LHCN-M2 (cell line): ENCODE measurements around the gene CNOT4. TPM values are rescaled to one million over a fixed set of nuclear protein-coding genes. Genes with fewer than 3 reads are reported as not detected.

Experiments
- DNase-seq: peaks from one replicate; pipeline ENCODE4 v3.0.0-alpha.2; 2012; ENCODE audit warnings: low read depth
- total RNA-seq: library from RNA; depleted of rRNA; stranded (reverse); fragments of >200 nt; gene quantifications from 2 replicates; pipeline ENCODE4 v1.2.3, GENCODE V29; 2014

Gene CNOT4
- total RNA-seq, 1 experiment from 2014 or later: 15.7 TPM

GRCh38 chr7:135405969-135406368 is 103.9 kb downstream of the CNOT4 start:
- DNase-seq: no peak

DNA sequence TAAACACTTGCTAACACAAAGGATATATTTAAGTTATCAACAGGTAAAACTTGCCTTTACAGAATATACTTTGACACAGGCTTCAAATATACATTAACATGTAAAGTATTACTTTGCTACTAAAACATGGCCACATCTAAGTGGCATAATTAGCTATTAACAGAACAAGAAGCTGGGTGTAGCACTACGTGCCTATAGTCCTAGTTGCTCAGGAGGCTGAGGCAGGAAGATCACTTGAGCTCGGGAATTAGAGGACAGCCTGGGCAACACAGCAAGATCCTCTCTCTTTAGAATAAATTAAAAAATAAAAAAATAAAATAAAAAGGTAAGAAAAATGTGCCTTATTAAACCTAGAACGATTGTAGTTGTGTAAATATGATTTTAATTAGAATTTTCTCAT is 106.6 kb downstream of the CNOT4 start:
- DNase-seq: no peak

GRCh38 chr7:135397689-135398088 is 112.2 kb downstream of the CNOT4 start:
- no peak for DNase-seq

DNA sequence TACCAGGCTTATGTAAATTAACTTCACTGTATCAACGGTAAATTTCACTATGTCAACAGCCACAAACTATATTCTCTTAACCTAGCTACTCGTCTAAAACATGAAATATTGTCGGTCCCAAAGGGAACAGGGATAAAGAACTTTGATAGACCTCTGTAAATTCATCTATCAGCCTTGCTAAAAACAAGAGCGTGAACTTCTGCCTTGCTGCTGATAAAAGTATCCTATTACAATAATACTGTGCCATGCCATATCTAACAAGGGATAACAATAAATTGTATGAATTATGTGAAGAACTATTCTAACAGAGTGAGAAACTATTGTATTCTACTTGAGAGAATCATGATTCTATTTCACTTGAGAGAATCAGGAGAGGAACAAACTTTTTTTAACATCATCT is 117.2 kb downstream of the CNOT4 start:
- DNase-seq: no peak

DNA sequence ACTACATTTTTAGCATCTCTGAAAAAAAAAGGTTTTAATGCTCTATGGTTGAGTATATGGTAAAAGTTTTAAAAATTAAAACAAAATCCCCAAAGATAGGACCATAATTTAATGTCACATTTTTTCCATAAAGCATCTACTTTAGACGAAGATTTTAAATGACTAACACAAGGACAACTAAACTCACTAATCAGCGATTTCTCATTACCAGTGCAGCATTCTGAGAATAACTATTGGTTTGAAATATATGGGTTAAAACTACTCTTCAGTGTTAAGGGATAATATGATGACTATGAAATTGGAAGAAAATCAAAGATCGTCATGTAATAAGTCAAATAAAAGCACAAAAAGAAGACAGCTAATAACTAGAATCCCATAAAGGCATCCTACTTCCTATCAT is 118.4 kb downstream of the CNOT4 start:
- no peak for DNase-seq

- DNase-seq: no peak
These were observed 119.1 kb downstream of the CNOT4 start for GRCh38 chr7:135390829-135391228.

DNA sequence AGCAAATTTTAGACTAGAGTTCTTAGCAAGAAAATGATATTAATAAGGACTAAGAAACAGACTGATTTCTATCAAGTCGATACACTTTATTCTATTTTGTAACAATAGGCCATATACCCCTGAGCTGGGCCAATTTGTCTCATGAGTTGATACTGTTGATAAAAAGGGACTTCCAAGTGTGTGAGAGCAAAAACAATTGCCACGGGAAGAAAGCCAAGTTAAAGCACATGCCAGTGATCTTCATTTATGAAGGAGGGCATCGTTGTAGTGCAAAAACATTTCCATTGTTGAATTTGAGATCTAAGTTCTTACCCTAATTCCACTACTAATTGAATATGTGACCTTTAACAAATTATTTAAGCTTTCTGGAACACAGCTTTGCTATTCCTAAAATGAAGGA is 119.9 kb downstream of the CNOT4 start:
- DNase-seq: no peak

DNA sequence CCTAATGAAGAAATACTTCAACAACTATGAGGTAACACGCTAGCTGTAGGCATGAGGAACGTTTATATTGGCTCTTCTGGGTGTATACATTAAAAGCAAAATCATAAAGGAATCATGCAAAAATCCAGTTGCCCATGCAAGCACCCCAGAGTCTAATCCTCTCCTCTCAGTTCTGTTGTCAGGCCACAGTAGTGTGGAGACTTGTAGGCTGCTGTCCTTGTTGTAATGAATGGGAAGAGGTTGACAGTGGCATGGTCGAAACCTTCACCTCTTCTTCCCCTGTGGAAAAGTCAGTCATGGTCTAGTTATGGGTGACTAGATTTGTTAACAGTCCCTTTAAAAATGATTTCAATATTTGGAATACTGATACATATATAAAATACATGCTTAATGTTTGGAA is 121.3 kb downstream of the CNOT4 start:
- no peak for DNase-seq

- DNase-seq: no peak
These were observed 123.1 kb downstream of the CNOT4 start for GRCh38 chr7:135386776-135387175.

DNA sequence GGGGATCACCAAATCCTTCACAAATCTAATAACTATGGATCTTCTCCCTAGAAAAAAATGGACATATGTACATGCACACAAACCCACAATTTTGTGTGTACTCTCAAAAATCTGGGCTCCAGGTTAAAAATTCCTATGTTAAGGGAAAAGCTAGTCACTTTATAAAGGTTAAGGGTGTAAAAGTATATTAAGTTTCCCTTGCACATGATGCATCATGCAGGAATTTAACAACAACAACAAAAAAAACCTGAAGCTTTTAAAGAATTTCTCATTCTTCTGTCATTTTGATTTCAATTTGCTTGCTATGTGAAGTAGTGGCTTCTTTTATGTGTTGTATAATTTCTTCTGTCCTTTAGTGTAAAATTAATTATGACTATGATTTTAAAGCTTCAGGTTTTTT is 123.7 kb downstream of the CNOT4 start:
- peak; percentile 59 for DNase-seq

DNA sequence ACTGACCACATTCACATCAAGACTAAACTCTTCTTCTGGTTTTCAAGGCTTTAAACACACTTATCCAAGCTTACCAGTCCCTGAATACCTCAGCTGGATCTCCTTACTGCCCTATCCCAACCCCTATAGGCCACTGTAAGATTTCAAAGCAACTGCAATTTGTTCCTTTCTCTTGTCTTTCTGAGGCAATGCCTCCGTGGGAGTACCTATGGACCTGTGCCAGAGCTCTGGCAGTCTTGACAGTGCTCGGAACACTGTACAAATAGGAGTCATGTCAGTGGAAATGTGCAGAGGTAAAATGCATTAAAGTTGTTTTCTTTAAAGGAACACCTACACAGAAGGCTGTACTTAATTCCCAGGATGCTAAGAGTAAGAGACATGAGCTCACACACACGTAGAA is 124.7 kb downstream of the CNOT4 start:
- DNase-seq: peak; percentile 64

DNA sequence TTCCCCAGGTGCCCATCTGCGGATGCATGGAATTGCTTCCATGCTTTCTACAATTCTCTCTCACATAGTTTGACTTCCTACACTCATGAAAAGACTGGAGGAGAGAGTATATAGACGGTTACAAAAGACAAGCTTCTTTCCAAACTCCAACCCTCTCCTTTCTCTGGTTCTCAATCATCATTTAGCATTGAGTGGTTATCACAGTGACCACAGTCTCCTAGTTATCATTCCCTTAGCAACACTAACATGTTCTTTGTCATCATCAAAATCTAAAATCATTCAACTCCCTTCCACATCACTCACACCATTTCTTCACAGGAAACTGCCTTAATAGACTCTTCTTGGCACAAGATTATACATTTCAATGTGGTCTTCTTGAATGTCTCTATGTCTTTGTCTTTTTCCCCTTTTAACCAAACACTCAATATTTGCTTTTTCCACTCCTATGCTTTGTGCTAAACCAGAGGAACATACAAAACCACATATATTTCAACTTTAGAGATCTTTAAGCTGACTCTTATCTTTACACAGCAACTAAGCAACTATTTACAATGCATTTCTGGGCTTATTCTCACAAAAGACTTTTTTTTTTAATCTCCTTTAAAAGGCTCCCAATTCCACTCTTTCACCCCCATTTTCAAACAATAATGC is 126.3 kb downstream of the CNOT4 start:
- no peak for DNase-seq

DNA sequence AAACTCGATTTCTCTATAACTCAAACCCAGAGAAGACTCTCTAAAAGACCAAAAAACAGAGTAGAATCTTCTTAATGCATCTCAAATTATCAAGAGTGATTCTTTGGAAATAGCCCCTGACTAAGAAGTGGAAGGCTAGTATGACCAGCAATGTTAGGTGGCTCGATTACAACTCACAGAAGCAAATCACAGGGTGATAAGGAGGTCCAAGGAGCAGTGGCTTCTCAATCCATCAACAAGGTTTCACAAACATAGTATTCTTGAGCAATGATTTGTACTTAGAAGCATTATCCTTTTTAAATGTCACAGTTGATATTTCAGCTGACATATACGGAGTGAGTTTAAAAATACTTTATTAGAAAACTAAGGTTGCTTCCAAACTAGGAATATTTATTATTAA is 127.7 kb downstream of the CNOT4 start:
- no peak for DNase-seq

DNA sequence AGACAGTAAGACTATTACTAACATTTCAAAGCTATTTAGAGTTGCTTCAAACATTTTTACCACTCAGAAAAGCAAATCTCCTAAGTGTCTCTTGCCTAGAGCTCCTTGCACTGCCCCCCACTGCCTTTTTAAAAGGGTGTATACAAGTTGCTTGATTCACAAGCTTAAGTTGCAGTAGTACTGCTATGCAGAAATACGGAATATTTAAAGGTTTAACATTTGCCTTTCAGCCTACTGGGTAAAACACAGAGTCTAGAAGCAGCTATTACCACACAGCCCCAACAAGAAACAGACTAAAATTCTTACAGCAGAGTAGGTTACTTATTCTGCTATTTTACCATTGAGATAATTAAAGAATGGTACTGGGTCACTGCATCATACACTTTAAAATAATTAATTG is 128.5 kb downstream of the CNOT4 start:
- DNase-seq: no peak

GRCh38 chr7:135380351-135380750 is 129.6 kb downstream of the CNOT4 start:
- DNase-seq: peak; percentile 33

- DNase-seq: no peak
These were observed 132.7 kb downstream of the CNOT4 start for GRCh38 chr7:135377171-135377570.

DNA sequence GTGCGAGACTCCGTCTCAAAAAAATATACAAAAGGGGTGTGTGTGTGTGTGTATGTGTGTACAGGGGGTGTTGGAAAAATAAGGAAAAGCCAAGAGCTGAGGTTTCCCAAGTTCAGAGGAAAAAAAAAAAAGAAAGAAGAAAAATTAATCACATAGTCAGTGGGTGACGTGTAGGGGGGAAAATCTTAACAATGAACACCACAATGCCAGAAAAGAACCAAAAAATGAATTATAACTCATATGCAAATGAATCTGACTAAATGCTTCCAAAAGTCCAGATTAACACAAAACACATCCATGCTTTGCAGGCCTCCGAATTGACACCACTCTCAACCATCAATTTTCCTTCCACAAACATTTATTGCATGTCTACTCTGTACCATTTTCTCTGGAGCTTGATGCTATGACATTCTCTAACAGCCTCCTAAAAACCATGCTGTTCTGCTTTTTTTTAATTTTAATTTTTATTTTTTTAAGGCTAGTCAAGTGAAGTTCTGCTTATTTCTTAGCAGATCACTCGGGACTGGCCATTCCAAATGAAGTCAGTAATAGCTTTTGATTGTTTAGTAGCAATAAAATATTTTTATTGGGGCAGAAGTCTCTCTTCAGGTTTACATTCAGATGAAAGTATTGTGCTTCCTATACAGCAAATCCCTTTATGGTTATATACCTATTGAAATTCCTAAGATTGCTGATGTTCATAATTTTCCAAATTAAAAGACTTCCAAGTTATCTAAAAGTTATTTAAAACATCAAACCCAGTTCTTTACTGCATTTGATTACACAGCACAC is 133.8 kb downstream of the CNOT4 start:
- DNase-seq: no peak

DNA sequence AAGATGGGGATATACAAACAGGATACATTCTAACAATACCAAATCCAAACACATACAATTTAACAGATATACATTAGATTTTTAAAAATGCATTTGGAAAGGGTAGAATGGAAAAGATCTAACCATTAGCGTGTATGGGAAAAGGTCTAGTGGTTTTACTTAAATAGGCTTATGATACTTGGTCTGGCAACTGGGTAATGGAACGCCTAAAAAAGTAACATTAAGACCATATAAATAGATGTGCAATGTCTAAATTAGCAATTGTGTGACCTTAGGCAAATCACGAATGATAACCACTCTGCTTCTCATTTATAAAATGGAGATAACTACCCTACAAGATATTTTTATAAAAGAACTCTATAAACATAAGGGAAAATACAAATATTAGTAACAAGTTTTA is 135.2 kb downstream of the CNOT4 start:
- DNase-seq: no peak

- no peak for DNase-seq
These were observed 137.7 kb downstream of the CNOT4 start for GRCh38 chr7:135372222-135372621.

DNA sequence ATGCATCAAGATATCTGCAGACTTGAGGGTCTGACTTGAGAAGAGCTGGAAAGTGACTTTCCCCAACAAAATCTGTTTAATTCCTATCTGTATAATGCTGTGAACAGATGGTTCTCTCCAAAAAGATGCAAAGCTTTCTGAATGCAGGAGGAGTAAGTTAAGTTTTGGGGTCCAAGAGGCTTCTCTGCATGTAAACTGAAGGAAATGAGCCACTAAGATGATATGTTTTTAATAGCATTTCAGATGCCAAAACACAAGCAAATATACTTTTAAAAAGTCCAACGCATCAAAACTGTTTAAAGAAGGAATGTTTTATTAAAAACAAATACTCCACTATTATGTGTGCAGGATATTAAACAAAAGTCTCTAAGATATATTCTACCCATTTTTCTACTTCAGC is 139.2 kb downstream of the CNOT4 start:
- no peak for DNase-seq

DNA sequence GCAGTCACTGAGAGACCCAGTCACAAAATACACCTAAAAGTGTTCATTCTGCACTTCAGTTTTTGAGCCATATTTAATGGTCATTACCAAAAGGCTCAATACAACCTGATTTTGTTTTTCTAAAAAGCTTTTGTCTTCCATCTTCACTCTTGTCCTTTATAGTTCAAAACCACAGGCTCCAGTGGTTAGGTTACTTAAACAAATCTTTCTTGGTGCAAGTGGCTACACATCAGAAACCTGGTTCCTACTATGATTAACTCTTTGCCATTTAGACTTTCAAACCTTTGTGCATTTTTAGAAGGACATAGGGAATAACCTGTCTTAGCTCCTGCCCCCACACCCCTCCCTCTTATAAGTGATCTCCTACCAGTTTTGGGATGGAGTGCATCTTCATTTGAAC is 140.5 kb downstream of the CNOT4 start:
- DNase-seq: no peak

DNA sequence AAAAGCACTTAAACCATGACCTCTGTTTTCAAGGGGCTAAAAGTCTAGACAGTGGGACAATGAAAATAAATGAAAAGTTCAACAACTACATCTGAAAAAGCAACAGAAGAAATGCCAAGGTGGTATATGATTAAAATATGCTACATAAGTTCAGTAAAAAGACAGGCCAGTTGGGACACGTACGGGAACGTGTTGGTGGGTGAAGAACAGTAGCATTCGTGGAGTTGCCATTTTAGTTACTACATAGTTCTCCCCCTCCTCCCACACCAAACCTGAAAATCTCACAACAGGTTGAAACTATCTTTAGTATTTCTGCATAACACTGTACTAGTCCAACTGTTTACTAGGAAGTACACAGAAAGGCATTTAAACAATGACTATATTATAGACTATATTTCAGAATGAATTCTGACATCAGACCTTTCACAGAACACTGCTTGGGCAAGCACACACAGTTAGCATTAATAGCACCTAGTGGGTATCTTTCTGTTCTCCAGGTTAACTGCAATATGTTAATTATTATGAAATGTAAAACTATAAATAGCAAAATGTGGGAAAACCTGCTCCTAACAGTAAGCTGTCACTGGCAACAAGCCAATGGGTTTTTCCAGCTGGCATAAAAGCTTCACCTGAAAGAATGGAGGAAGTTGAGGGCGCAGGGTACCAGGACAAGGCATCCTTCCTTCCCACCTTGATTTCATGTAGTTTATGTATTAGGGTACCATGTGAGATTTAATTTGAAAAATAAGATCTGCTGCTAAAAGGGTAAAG is 141.3 kb downstream of the CNOT4 start:
- no peak for DNase-seq
